ENCODE results near the gene PLCH1.

GRCh38 chr3:155746703-155747102, 1.8 kb upstream of the PLCH1 start:
- TF ChIP-seq POLR2AphosphoS5 (IDR thresholded peaks at IDR 0.05; ENCODE audit: insufficient read depth in 1 of 2, low read depth in 1 of 2) (no peak), CTCF (IDR thresholded peaks at IDR 0.05) (no peak)
